HAP-1 (cell line): ENCODE data around the gene HK1.
"Not testable (repeated sequence)": the region's sequence is repeated elsewhere in the genome, so short reads cannot be mapped to it uniquely, and the experiment has no call there.

Experiments
- DNase-seq, 2 experiments: peaks; one replicate each; pipeline ENCODE4 v3.0.0-alpha.2; 2016 to 2020; ENCODE audit warnings: low spot score in 2 of 2
- H3K27me3 ChIP-seq: fragments of 250-450 bp; sonication (Bioruptor Pico); 2 replicates; pipeline ENCODE4 v1.5.1; 2020; ENCODE audit warnings: low read depth, mild to moderate bottlenecking, moderate library complexity
- H3K36me3 ChIP-seq: fragments of 250-450 bp; sonication (Bioruptor Pico); replicated peaks from 2 replicates; pipeline ENCODE4 v1.5.1; 2020; ENCODE audit warnings: mild to moderate bottlenecking
- H3K4me1 ChIP-seq: fragments of 250-450 bp; sonication (Bioruptor Pico); 2 replicates; pipeline ENCODE4 v1.5.1; 2020; ENCODE audit warnings: mild to moderate bottlenecking
- H3K4me3 ChIP-seq: fragments of 250-450 bp; sonication (Bioruptor Pico); 2 replicates; pipeline ENCODE4 v1.5.1; 2020; ENCODE audit warnings: mild to moderate bottlenecking, moderate library complexity
- H3K9me3 ChIP-seq: fragments of 250-450 bp; sonication (Bioruptor Pico); 2 replicates; pipeline ENCODE4 v1.5.1; 2020; ENCODE audit warnings: mild to moderate bottlenecking, moderate library complexity
- in situ Hi-C: fragments of 300-500 bp; cut with MboI; formaldehyde crosslinking; loops from 3 replicates; pipeline ENCODE4 v1.14.3; 2020; ENCODE audit warnings: low sequenced_read_pairs, inconsistent platforms, mixed read lengths

The HK1 gene

GRCh38 chr10:69243817-69244216 lies 34.5 kb upstream of the HK1 start:
- no peaks in the 10 kb centered on the region for H3K9me3 ChIP-seq
- no peaks in the 10 kb centered on the region for H3K4me1 ChIP-seq
- in situ Hi-C loops: loop anchor here (25.0 kb wide), 2 partner anchors 268 to 393 kb away; partner anchors contain the start of gene FAM241B
- no peaks in the 10 kb centered on the region for H3K36me3 ChIP-seq
- H3K27me3 ChIP-seq: no peaks in the 10 kb centered on the region
- no peak for DNase-seq
- H3K4me3 ChIP-seq: no peak overlapping the region

GRCh38 chr10:69246036-69246435 lies 32.3 kb upstream of the HK1 start:
- no peaks in the 10 kb centered on the region for H3K4me1 ChIP-seq
- in situ Hi-C loops: loop anchor here (25.0 kb wide), 2 partner anchors 266 to 391 kb away; partner anchors contain the start of gene FAM241B
- no peak overlapping the region for H3K4me3 ChIP-seq
- H3K9me3 ChIP-seq: no peaks in the 10 kb centered on the region
- no peak for DNase-seq
- H3K36me3 ChIP-seq: no peaks in the 10 kb centered on the region
- H3K27me3 ChIP-seq: no peaks in the 10 kb centered on the region

GRCh38 chr10:69246581-69247312 lies 31.5 kb upstream of the HK1 start:
- Histone ChIP-seq H3K27me3 (no peaks in the 10 kb centered on the region), H3K36me3 (no peaks in the 10 kb centered on the region), H3K4me1 (no peaks in the 10 kb centered on the region), H3K9me3 (no peaks in the 10 kb centered on the region), H3K4me3 (no peak overlapping the region)
- in situ Hi-C loops: loop anchor here (25.0 kb wide), 2 partner anchors 266 to 391 kb away; partner anchors contain the start of gene FAM241B
- DNase-seq: no peak

GRCh38 chr10:69247313-69247710 lies 31.0 kb upstream of the HK1 start:
- Histone ChIP-seq H3K9me3 (no peaks in the 10 kb centered on the region), H3K36me3 (no peaks in the 10 kb centered on the region), H3K27me3 (no peaks in the 10 kb centered on the region), H3K4me3 (no peak overlapping the region), H3K4me1 (no peaks in the 10 kb centered on the region)
- DNase-seq: no peak
- in situ Hi-C loops: loop anchor here (25.0 kb wide), 2 partner anchors 265 to 390 kb away; partner anchors contain the start of gene FAM241B

- Histone ChIP-seq H3K4me3 (no peak overlapping the region), H3K9me3 (no peaks in the 10 kb centered on the region), H3K4me1 (no peaks in the 10 kb centered on the region), H3K27me3 (no peaks in the 10 kb centered on the region), H3K36me3 (no peaks in the 10 kb centered on the region)
- DNase-seq: no peak
- in situ Hi-C loops: loop anchor here (25.0 kb wide), 2 partner anchors 264 to 389 kb away; partner anchors contain the start of gene FAM241B
These were observed 30.1 kb upstream of the HK1 start for GRCh38 chr10:69248117-69248730.

GRCh38 chr10:69250041-69250440 lies 28.3 kb upstream of the HK1 start:
- H3K27me3 ChIP-seq: no peaks in the 10 kb centered on the region
- in situ Hi-C loops: no loop called here
- H3K4me1 ChIP-seq: no peaks in the 10 kb centered on the region
- DNase-seq: no peak
- no peaks in the 10 kb centered on the region for H3K9me3 ChIP-seq
- no peaks in the 10 kb centered on the region for H3K36me3 ChIP-seq
- no peak overlapping the region for H3K4me3 ChIP-seq

GRCh38 chr10:69251417-69251816 lies 26.9 kb upstream of the HK1 start:
- in situ Hi-C loops, H3K9me3 ChIP-seq: not testable (repeated sequence)

GRCh38 chr10:69253171-69253570 lies 25.1 kb upstream of the HK1 start:
- H3K4me1 ChIP-seq: no peaks in the 10 kb centered on the region
- H3K27me3 ChIP-seq: no peaks in the 10 kb centered on the region
- DNase-seq: no peak
- H3K4me3 ChIP-seq: no peak overlapping the region
- no peaks in the 10 kb centered on the region for H3K36me3 ChIP-seq
- in situ Hi-C loops: no loop called here
- no peaks in the 10 kb centered on the region for H3K9me3 ChIP-seq

More at GRCh38 chr10:69251417-69251816, 26.9 kb upstream of the HK1 start:
- H3K27me3 ChIP-seq, H3K4me3 ChIP-seq, DNase-seq, H3K36me3 ChIP-seq, H3K4me1 ChIP-seq: not testable (repeated sequence)

- H3K4me3 ChIP-seq: no peak overlapping the region
- DNase-seq: no peak
These were observed 23.4 kb upstream of the HK1 start for GRCh38 chr10:69254877-69255276.

GRCh38 chr10:69259547-69260243 lies 18.6 kb upstream of the HK1 start:
- Histone ChIP-seq H3K36me3 (no peaks in the 10 kb centered on the region), H3K4me1 (no peaks in the 10 kb centered on the region), H3K4me3 (no peak overlapping the region), H3K9me3 (no peaks in the 10 kb centered on the region), H3K27me3 (0 out of 2 replicates have a peak, but pooled peaks cover 6% of the 10 kb centered on the region)
- no peak for DNase-seq
- in situ Hi-C loops: no loop called here

More at GRCh38 chr10:69254877-69255276, 23.4 kb upstream of the HK1 start:
- no peaks in the 10 kb centered on the region for H3K9me3 ChIP-seq
- in situ Hi-C loops: no loop called here
- no peaks in the 10 kb centered on the region for H3K27me3 ChIP-seq
- H3K4me1 ChIP-seq: no peaks in the 10 kb centered on the region
- H3K36me3 ChIP-seq: no peaks in the 10 kb centered on the region

- in situ Hi-C loops: no loop called here
- 0 out of 2 replicates have a peak, but pooled peaks cover 6% of the 10 kb centered on the region for H3K27me3 ChIP-seq
- no peaks in the 10 kb centered on the region for H3K36me3 ChIP-seq
- no peak for DNase-seq
- H3K9me3 ChIP-seq: no peaks in the 10 kb centered on the region
- no peaks in the 10 kb centered on the region for H3K4me1 ChIP-seq
- no peak overlapping the region for H3K4me3 ChIP-seq
These were observed 17.1 kb upstream of the HK1 start for GRCh38 chr10:69261184-69261583.

- H3K9me3 ChIP-seq: no peaks in the 10 kb centered on the region
- H3K4me1 ChIP-seq: no peaks in the 10 kb centered on the region
- 0 out of 2 replicates have a peak, but pooled peaks cover 6% of the 10 kb centered on the region for H3K27me3 ChIP-seq
- H3K4me3 ChIP-seq: no peak overlapping the region
- H3K36me3 ChIP-seq: no peaks in the 10 kb centered on the region
- no peak for DNase-seq
- in situ Hi-C loops: no loop called here
These were observed 16.0 kb upstream of the HK1 start for GRCh38 chr10:69262292-69262751.

- no peaks in the 10 kb centered on the region for H3K9me3 ChIP-seq
- in situ Hi-C loops: no loop called here
- 0 out of 2 replicates have a peak, but pooled peaks cover 6% of the 10 kb centered on the region for H3K27me3 ChIP-seq
These were observed 12.8 kb upstream of the HK1 start for GRCh38 chr10:69265521-69265920.

More at GRCh38 chr10:69265521-69265920, 12.8 kb upstream of the HK1 start:
- Histone ChIP-seq H3K4me3 (no peak overlapping the region), H3K36me3 (no peaks in the 10 kb centered on the region), H3K4me1 (no peaks in the 10 kb centered on the region)
- DNase-seq: no peak
